NCI-H446 (cell line): ENCODE data around the gene C19orf85.
A peak's percentile ranks its signal among the peaks of the same experiment; 100 is the strongest.

Experiments
- DNase-seq, 2 experiments: peaks; one replicate each; lab custom pipeline; 2025; lab: John Stamatoyannopoulos, UW

The C19orf85 gene

DNA sequence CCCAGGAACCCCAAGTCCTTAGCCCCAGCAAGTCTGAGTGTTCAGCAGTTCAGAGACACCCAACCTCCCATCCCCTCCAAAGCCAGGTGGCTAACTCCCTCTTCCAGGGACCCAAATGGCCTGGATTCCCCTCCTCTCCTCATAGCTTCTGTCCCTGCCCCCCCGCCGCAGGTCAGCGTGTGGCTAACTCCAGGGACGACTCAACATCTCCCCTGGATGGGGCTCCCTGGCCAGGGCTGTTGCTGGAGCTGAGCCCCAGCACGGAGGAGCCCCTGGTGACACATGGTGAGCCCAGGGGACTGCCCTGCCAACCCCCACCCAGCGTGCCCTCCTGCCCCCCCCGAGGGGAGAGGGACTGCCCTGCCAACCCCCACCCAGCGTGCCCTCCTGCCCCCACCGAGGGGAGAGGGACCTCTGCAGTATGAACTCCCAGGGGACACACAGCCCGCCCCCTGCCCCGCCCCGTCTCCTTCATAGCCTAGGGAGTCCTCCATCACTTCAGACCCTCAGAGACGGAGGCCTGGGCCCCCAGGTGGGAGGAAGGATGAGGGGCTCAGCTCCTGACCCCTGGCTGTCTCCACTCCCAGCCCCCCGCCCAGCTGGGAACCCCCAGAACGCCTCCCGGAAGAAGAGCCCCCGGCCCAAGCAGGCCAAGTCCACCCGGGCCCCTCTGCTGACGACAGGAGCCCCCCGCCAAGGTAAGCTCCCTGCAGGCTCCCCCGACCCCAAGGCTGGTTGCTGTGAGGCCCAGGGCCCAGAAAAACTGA lies 25.3 kb upstream of the C19orf85 start:
- no peak for DNase-seq

DNA sequence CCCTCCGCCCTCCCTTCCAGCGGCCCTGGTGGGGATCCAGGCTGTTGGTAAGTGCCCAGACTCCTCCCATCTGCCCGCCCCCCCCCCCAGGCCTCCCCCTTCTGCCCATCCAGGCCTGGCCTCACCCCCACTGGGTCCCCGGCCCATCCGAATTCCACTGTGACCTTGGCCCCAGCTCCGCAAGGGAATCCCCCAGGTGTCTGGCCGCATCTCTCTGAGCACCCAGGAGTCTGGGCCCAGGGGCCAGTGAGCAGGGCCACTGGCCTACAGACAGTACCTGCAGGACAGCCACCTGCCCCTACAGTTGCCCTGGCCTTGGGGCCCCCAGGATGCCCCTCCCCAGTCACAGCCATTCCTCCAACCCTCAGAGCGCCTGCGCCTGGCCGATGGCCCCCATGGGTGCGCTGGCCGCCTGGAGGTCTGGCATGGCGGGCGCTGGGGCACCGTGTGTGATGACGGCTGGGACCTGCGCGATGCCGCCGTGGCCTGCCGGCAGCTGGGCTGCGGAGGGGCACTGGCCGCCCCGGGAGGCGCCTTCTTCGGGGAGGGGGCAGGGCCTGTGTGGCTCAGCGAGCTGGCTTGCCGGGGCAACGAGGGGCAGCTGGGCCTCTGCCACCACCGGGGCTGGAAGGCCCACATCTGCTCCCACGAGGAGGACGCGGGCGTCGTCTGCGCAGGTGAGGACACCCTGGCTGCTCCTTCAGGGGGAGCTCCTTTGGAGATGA lies 24.6 kb upstream of the C19orf85 start:
- DNase-seq: no peak

DNA sequence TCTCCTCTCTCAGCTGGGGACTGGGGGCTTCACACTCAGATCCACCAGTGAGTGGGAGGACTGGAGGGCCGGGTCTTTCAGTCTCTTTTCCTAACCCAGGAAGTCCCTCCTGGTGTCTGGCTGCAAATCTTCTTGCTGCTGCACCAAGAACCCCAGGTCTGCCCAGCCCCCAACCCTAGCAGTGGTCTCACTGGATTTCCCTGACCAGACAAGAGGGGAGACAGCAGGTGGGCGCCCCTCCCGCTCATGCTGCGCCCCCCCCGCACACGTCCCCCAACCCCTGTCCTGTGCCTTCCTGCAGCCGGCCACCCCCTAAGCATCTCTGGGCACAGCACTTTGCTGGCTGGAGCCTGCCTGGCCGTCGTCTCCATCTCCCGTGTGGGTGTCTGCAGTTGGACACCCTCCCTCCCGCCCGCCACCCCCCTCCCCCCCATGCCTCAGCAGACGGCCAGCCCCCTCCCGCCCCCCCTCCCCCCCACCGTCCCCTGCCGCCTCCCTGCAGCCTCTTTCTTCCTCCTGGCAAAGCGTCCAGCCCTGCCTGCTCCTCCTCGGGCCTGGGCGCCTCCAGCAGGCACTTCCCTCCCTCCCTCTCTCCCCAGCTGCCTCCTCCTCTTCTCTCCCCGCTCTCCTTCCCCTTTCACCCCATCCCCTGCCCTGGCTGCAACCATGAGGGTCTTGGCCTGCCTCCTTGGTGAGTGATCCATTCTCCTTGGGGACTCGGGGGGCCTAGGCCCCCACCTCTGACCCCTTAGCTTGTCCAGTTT lies 23.6 kb upstream of the C19orf85 start, which contains the start of gene SSC5D:
Gene SSC5D (plus strand): TSS at position 513 of the 764 bp plus-strand sequence. CDS start 154 bp downstream, at position 667.
- no peak for DNase-seq

DNA sequence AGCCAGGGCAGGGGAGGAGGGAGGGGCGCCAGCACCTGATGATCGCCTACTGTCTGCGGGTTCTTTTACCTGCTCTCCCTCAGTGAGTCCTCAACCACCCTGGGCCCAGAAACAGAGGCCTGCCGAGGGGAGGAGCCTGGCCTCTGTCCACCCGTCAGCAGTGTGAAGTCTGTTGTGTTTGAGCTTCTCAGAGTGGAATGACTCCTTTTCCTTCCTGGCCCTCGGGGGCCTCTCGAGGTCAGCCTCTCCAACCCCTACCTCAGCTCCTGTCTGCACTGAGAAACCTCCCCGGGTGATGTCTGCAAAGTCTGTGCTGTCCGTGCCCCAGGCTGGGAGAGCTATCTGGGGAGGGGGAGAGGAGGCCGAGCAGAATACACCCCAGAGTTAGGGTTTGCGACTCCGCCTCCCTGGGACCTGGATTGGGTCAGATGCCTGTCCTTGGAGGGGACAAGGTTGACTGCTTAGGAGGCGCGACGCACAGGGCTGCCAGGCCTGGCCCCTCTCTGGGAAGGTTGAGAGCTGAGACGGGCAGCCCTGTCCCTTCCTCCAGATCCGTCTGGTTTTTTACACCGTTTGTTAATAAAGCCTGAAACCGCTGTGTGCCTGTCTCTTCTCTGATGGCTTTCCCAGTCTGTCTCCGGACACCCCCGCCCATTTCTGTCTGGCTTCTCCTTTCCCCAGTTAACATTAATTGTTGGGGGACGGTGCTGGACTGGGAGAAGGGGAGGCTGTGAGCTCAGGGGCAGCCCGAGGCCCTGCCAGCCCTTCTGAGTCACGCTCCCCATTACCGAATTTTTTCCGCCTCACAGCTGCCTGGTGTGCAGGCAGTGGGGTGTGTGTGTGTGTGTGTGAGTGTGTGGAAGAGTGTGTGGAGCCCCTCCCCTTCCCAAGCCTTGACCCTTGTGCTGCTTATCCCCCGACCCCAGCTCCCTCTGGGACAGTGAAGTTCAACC lies 22.7 kb upstream of the C19orf85 start:
- peak; percentile 54 to 75 for DNase-seq

DNA sequence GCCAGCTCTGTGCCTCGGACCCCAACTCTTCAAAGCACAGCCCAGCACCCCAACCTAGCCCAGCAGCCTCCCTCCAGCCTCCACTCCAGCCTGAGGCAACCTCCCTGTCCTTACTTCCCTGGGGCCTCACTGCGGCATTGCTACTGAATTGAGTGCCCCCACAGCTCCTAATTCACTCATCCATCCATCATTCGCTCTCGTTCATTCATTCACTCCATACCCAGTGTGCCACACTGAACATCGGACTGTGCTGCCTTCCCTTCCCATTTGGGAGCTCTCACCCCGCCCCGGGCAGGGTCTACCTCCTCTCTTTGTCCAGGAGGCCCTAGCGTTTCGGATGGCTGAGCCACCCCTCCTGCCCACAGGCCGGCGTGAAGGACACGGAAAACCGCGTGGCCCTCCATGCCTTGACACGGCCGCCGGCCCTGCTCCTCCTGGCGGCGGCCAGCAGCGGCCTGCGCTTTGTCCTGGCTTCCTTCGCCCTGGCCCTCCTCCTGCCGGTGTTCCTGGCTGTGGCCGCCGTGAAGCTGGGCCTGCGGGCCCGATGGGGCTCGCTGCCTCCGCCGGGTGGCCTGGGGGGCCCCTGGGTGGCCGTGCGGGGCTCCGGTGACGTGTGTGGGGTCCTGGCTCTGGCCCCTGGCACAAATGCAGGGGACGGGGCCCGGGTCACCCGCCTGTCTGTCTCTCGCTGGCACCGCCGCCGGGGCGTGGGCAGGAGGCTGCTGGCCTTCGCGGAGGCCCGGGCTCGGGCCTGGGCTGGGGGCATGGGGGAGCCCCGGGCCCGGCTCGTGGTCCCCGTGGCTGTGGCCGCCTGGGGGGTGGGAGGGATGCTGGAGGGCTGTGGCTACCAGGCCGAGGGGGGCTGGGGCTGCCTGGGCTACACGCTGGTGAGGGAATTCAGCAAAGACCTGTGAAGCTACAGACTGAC lies 21.8 kb upstream of the C19orf85 start:
- DNase-seq: no peak

DNA sequence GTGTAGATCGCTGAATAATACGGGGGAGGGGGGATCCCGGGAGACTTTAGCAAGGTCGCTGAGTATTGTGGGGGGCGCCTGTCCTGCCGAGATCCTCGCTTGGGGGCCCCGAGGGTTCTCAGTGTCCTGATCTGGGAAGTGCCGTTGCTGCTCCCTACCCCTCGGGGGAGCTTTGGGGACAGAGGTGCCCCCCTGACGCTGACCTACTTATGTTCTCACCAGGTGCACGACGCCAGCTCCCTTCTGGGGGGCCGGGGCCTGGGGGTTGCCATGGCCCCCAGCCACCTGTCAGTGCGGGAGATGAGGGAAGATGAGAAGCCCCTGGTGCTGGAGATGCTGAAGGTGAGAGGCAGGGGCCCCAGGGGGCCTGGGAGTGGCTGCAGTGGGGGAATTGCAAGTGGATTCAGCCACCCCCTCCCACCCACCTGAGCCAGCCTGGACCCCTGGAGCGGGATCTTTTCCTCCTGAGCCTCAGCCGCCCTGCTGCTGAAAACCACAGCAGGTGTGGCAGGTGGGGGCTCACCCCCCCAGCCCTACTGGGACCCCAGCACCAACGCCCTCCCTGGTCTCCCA lies 21.0 kb upstream of the C19orf85 start:
- no peak for DNase-seq

DNA sequence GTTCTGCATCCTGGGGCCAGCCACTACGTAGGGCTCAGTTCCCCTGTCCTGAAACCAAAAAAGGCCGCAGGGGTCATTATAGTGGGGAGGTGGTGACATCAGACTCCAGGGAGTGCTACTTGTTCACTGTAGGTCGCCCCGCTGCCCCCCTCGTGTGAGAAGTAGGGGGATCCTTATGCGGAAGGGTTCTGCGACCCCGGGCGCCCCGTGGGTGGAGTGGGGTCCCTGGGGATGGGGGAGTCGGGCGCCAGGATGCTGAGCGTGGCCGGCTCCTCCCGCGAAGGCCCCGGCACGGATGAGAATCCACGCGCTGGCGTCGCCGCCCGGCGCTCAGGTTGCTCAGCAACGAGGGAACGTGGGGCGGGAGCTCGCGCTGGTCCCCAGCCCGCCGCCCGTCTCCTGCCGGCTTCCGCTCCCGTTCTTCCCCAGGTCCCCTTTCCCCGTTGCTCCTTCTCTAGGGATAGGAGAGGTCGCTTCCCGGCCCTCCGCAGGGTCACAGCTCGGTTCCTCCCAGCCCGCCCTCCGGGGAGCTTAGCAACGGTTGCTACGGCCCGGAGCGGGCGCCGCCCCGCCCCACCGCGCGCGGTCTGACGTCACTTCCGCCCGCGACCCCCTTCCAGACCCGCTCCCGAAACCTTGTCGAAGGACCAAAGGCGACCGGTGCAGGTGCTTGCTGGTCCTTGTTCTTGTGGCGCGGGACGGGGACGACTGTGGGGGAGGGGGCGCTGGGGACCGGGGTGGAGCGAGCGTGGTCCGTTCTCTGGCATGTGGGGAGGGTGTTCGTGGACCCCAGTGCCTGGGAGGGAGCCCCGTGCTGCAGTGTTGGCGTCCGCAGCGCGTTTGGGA lies 20.3 kb upstream of the C19orf85 start, which contains the start of gene NAT14:
Gene NAT14 (plus strand): TSS at position 596 of the 846 bp plus-strand sequence. CDS start 521 bp downstream, outside the sequence.
- peak; percentile 35 to 80 for DNase-seq

DNA sequence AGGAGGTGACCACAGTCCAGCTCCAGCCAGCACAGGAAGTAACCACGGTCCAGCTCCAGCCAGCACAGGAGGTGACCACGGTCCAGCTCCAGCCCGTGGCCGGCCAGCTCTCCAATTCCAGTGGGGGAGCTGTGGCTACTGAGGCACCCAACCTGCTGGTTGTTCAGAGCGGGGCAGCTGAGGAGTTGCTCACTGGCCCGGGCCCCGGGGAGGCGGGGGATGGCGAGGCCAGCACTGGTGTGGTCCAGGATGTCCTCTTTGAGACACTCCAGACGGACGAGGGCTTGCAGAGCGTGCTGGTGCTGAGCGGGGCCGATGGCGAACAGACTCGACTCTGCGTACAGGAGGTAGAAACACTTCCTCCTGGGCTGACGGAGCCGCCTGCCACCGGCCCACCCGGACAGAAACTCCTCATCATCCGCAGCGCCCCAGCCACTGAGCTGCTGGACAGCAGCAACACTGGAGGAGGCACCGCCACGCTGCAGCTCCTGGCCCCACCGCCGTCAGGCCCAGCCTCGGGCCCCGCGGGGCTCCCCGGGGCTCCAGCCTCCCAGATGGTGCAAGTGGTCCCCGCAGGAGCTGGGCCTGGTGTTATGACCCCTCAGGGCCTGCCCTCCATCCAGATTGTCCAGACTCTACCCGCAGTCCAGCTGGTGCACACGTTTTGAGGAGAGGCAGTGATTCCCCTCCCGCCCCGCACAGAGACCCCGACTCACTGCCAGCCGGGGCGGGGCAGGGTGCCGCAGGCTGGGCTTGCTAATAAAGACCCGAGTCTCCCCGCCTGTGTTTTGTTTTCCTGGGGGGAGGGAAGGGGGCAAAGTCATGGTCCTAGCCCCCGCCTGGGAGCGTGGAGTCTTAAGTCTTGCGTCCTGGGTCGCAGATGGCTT lies 19.4 kb upstream of the C19orf85 start:
- no peak for DNase-seq

DNA sequence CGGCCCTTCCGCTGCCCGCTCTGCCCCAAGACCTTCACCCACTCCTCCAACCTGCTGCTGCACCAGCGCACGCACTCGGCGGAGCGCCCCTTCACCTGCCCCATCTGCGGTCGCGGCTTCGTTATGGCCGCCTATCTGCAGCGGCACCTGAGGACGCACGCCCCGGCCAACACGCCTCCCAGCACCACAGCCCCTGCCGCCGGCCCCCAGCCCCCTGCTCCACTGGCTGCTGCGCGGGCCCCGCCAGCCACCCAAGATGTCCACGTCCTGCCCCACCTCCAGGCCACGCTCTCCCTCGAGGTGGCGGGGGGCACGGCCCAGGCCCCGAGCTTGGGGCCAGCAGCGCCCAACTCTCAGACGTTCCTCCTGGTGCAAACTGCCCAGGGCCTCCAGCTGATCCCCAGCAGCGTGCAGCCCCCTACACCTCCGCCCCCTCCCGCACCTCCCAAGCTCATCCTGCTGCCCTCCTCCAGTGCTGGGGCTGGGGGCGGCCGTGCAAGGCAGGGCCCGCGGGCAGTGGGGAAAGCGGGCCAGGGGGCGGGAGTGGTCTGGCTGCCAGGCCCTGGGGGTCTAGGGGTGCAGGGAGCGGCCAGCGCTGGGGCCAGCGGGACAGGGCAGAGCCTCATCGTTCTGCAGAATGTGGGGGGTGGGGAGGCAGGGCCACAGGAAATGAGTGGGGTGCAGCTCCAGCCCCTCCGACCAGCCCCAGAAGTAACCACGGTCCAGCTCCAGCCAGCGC lies 18.6 kb upstream of the C19orf85 start:
- no peak for DNase-seq

DNA sequence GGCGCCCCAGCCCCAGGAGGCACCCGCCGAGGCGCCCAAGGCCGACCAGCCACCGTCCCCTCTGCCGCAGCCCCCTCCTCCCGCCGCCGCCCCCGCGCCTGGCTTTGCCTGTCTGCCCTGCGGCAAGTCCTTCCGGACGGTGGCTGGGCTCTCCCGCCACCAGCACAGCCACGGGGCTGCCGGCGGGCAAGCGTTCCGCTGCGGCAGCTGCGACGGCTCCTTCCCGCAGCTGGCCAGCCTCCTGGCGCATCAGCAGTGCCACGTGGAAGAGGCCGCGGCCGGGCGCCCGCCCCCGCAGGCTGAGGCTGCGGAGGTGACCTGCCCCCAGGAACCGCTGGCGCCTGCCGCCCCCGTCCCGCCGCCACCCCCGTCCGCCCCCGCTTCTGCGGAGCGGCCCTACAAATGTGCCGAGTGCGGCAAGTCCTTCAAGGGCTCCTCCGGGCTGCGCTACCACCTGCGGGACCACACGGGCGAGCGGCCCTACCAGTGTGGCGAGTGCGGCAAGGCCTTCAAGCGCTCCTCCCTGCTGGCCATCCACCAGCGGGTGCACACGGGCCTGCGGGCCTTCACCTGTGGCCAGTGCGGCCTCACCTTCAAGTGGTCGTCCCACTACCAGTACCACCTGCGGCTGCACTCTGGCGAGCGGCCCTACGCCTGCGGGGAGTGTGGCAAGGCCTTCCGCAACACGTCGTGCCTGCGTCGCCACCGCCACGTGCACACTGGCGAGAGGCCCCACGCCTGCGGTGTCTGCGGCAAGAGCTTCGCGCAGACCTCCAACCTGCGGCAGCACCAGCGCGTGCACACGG lies 17.8 kb upstream of the C19orf85 start:
- DNase-seq: no peak

DNA sequence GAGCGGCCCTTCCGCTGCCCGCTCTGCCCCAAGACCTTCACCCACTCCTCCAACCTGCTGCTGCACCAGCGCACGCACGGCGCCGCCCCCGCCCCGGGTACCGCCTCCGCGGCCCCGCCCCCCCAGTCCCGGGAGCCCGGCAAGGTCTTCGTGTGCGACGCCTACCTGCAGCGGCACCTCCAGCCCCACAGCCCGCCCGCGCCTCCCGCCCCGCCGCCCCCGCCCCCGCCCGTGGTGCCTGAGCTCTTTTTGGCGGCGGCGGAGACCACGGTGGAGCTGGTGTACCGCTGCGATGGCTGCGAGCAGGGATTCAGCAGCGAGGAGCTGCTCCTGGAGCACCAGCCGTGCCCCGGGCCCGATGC lies 17.2 kb upstream of the C19orf85 start:
- no peak for DNase-seq

DNA sequence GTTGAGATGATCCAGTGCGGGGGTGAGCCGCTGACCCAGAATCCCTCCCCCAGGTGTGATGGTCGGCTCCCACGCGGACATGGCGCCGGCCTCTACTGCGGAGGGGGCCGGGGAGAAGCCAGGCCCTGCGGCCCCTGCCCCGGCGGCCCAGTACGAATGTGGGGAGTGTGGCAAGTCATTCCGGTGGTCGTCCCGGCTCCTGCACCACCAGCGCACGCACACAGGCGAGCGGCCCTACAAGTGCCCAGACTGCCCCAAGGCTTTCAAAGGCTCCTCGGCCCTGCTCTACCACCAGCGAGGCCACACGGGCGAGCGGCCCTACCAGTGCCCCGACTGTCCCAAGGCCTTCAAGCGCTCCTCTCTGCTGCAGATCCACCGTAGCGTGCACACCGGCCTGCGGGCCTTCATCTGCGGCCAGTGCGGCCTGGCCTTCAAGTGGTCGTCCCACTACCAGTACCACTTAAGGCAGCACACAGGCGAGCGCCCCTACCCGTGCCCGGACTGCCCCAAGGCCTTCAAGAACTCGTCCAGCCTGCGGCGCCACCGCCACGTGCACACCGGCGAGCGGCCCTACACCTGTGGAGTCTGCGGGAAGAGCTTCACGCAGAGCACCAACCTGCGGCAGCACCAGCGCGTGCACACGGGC lies 16.7 kb upstream of the C19orf85 start:
- no peak for DNase-seq

DNA sequence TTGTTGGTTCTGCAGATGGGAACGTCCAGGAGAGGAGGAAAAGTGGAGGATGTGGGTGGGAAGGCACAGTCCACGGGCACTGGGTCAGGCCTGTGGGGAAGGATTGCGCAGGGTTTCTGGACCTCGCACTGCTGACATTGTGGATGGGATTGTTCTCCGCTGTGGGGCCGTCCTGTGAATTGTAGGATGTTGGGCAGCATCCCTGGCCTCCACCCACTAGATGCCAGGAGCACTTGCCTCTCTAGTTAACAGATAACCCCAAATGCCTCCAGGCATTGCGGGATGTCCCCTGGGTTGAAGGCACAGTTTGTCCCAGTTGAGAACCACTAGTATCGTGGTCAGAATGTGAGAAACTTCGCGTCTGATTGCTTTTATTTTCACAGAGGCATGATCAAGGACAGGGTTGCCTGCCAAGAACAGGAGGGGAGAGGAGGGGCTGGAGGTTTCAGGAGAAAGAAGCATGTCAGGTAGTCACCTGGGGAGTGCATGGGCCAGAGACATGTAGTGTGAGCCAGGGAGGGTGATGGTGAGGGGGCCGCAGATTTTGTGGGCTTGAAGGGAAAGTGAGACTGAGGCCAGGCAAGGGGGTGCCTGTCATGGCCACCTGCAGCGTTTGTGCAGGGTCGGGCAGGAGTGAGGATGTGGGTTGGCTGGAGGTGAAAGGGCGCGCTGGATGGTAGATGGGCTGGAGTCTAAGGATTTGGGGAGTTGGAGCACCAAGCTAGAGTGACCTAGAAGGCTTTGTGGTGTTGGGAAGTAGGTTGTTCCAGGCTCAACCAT lies 15.1 kb upstream of the C19orf85 start:
- DNase-seq: no peak

DNA sequence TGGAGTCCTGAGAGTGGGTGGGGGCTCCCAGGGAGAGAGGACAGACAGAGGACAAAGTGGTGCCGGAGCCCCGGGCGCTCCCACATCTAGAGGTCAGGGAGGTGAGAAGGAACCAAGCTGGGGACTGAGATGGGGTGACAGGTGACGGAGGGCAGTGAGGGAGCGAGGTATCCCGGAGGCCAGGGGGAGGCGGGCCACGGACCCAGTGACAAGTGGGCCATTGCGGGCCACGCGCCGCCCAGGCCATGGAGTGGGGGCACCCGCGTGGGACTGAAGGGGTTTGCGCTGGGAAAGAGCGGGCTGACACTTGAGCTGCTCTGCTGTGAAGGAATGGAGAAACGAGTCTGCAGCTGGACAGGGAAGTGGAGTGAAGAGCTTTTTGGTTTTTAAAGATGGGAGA lies 14.5 kb upstream of the C19orf85 start:
- DNase-seq: no peak

DNA sequence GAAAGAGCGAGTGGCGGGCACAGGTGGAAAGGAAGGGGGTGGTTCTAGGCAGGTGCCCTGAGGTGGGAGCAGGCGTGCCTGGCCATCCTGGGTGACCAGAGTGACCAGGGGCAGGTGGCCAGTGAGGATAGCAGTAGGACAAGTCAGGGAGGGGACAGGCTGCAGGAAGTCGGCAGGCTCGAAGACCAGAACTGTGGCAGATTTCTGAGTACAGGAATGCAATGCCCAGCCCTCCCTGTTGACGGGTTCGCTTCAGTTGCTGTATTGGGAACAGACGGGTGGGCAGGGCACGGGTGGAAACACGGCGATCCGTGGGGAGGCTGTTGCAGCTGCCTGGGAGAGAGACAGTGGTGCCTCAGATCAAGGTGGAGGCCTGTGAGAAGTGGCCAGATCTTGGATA lies 13.8 kb upstream of the C19orf85 start:
- no peak for DNase-seq
